Measurements from ENCODE around the gene ZMYND11. TPM values are rescaled to one million over a fixed set of nuclear protein-coding genes. Genes with fewer than 3 reads are reported as not detected.

ZMYND11 gene
- total and polyA plus RNA-seq, 8 donors = 11.9 to 288 (median 42.4) TPM

GRCh38 chr10:104416-104815, 30.8 kb upstream of the ZMYND11 start:
- intact Hi-C loops (cut with DNase I; ENCODE audit: low total_unique reads) = no loop called here
- 81 to 98% (median 90%) methylated on average over 4 of the region's 4 CpGs for WGBS, 5 donors
- no peak for DNase-seq

GRCh38 chr10:104862-105565, 30.2 kb upstream of the ZMYND11 start:
- H3K4me1 ChIP-seq = no peaks in the 10 kb centered on the region
- DNase-seq = no peak
- 77 to 92% (median 82%) methylated on average over 9 to 16 of the region's 16 CpGs for WGBS, 5 donors

More at GRCh38 chr10:104416-104815, 30.8 kb upstream of the ZMYND11 start:
- Histone ChIP-seq H3K27me3 (no peaks in the 10 kb centered on the region), H3K4me1 (no peaks in the 10 kb centered on the region), H3K27ac (no peak overlapping the region), H3K36me3 (no peaks in the 10 kb centered on the region), H3K9me3 (peaks cover 0 to 5% (median 0%) of the 10 kb centered on the region in 4 donors), H3K4me3 (no peak overlapping the region)
- TF ChIP-seq CTCF (IDR thresholded peaks at IDR 0.05) (no peak), POLR2AphosphoS5 (IDR thresholded peaks at IDR 0.05) (no peak), POLR2A (IDR thresholded peaks at IDR 0.05) (no peak), EP300 (IDR thresholded peaks at IDR 0.05) (no peak)

GRCh38 chr10:105806-106205, 29.4 kb upstream of the ZMYND11 start:
- no peak overlapping the region for H3K4me3 ChIP-seq
- H3K4me1 ChIP-seq = no peaks in the 10 kb centered on the region
- 63 to 81% (median 65%) methylated on average over 4 of the region's 4 CpGs for WGBS, 5 donors
- DNase-seq = no peak
- H3K9me3 ChIP-seq = peaks cover 0 to 5% (median 0%) of the 10 kb centered on the region in 4 donors
- intact Hi-C loops (cut with DNase I; ENCODE audit: low total_unique reads) = no loop called here
- no peaks in the 10 kb centered on the region for H3K36me3 ChIP-seq
- TF ChIP-seq CTCF (IDR thresholded peaks at IDR 0.05) (no peak), POLR2AphosphoS5 (IDR thresholded peaks at IDR 0.05) (no peak), EP300 (IDR thresholded peaks at IDR 0.05) (no peak), POLR2A (IDR thresholded peaks at IDR 0.05) (no peak)
- H3K27ac ChIP-seq = no peak overlapping the region
- H3K27me3 ChIP-seq = no peaks in the 10 kb centered on the region

More at GRCh38 chr10:104862-105565, 30.2 kb upstream of the ZMYND11 start:
- no peaks in the 10 kb centered on the region for H3K27me3 ChIP-seq
- intact Hi-C loops (cut with DNase I; ENCODE audit: low total_unique reads) = no loop called here
- TF ChIP-seq EP300 (IDR thresholded peaks at IDR 0.05) = no peak
- no peak for TF ChIP-seq CTCF (IDR thresholded peaks at IDR 0.05)
- no peak for TF ChIP-seq POLR2A (IDR thresholded peaks at IDR 0.05)
- TF ChIP-seq POLR2AphosphoS5 (IDR thresholded peaks at IDR 0.05) = no peak
- no peak overlapping the region for H3K27ac ChIP-seq
- no peak overlapping the region for H3K4me3 ChIP-seq
- peaks cover 0 to 5% (median 0%) of the 10 kb centered on the region in 4 donors for H3K9me3 ChIP-seq
- H3K36me3 ChIP-seq = no peaks in the 10 kb centered on the region

- 65 to 71% (median 69%) methylated on average over 6 of the region's 6 CpGs for WGBS, 5 donors
- no peak overlapping the region for H3K27ac ChIP-seq
- peaks cover 0 to 5% (median 0%) of the 10 kb centered on the region in 4 donors for H3K9me3 ChIP-seq
- DNase-seq = no peak
- TF ChIP-seq POLR2AphosphoS5 (IDR thresholded peaks at IDR 0.05) = no peak
- TF ChIP-seq EP300 (IDR thresholded peaks at IDR 0.05) = no peak
- no peak for TF ChIP-seq CTCF (IDR thresholded peaks at IDR 0.05)
- H3K36me3 ChIP-seq = no peaks in the 10 kb centered on the region
- intact Hi-C loops (cut with DNase I; ENCODE audit: low total_unique reads) = no loop called here
- H3K4me1 ChIP-seq = no peaks in the 10 kb centered on the region
- H3K4me3 ChIP-seq = no peak overlapping the region
- no peaks in the 10 kb centered on the region for H3K27me3 ChIP-seq
Observed at GRCh38 chr10:106740-107139, 28.5 kb upstream of the ZMYND11 start.

Data from stomach (tissue), 9 donors.